WERI-Rb-1 (cell line): ENCODE measurements around the gene WWOX.

Experiments
- DNase-seq: peaks from one replicate; pipeline ENCODE4 v3.0.0-alpha.2; 2020
- H3K27ac ChIP-seq: fragments of 250-450 bp; sonication (Bioruptor Pico); 2 replicates; pipeline ENCODE4 v1.5.1; 2020; ENCODE audit warnings: mild to moderate bottlenecking, moderate library complexity
- H3K27me3 ChIP-seq: fragments of 250-450 bp; sonication (Bioruptor Pico); 2 replicates; pipeline ENCODE4 v1.5.1; 2021; ENCODE audit warnings: mild to moderate bottlenecking, low read depth, moderate library complexity; ENCODE audit not compliant: insufficient read depth, severe bottlenecking
- H3K36me3 ChIP-seq: fragments of 250-450 bp; sonication (Bioruptor Pico); 2 replicates; pipeline ENCODE4 v1.5.1; 2020; ENCODE audit warnings: mild to moderate bottlenecking, moderate library complexity
- H3K4me3 ChIP-seq: 2 replicates; pipeline ENCODE4 v1.5.1; 2011; ENCODE audit warnings: low read depth, mild to moderate bottlenecking, control low read depth, low read length
- H3K9me3 ChIP-seq: fragments of 250-450 bp; sonication (Bioruptor Pico); 2 replicates; pipeline ENCODE4 v1.5.1; 2021; ENCODE audit warnings: mild to moderate bottlenecking, moderate library complexity; ENCODE audit not compliant: severe bottlenecking
- TF ChIP-seq, protein P1 (sequence below): IDR thresholded peaks from 2 replicates; pipeline ENCODE4 v1.5.1; 2011; ENCODE audit warnings: low read depth, mild to moderate bottlenecking, control low read depth, inconsistent platforms, low read length

Gene WWOX

GRCh38 chr16:79071424-79071823 is 972.0 kb downstream of the WWOX start:
- H3K27ac ChIP-seq: no peak overlapping the region
- no peaks in the 10 kb centered on the region for H3K9me3 ChIP-seq
- TF ChIP-seq, protein P1, sequence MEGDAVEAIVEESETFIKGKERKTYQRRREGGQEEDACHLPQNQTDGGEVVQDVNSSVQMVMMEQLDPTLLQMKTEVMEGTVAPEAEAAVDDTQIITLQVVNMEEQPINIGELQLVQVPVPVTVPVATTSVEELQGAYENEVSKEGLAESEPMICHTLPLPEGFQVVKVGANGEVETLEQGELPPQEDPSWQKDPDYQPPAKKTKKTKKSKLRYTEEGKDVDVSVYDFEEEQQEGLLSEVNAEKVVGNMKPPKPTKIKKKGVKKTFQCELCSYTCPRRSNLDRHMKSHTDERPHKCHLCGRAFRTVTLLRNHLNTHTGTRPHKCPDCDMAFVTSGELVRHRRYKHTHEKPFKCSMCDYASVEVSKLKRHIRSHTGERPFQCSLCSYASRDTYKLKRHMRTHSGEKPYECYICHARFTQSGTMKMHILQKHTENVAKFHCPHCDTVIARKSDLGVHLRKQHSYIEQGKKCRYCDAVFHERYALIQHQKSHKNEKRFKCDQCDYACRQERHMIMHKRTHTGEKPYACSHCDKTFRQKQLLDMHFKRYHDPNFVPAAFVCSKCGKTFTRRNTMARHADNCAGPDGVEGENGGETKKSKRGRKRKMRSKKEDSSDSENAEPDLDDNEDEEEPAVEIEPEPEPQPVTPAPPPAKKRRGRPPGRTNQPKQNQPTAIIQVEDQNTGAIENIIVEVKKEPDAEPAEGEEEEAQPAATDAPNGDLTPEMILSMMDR: no peak
- H3K27me3 ChIP-seq: no peaks in the 10 kb centered on the region
- no peaks in the 10 kb centered on the region for H3K36me3 ChIP-seq
- no peak for DNase-seq
- H3K4me3 ChIP-seq: no peak overlapping the region

DNA sequence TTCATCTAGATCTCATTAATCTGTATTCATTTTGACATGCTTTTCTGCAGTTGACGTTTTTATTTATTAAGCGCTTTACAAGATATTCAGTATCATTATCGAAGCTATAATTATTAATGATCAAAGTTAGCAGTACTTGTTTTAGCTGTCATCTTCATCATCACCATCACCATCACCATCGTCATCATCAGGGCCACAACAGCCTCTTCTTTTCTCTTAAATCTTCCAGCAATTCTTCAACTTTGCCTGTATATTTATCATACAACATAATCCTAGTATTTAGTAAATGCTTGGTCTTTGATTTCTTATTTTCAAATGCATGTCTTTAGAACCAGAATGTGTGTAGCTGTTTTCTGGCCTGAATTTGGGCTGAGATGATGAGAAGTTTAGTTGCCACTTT is 973.1 kb downstream of the WWOX start:
- no peak for DNase-seq
- no peaks in the 10 kb centered on the region for H3K36me3 ChIP-seq

DNA sequence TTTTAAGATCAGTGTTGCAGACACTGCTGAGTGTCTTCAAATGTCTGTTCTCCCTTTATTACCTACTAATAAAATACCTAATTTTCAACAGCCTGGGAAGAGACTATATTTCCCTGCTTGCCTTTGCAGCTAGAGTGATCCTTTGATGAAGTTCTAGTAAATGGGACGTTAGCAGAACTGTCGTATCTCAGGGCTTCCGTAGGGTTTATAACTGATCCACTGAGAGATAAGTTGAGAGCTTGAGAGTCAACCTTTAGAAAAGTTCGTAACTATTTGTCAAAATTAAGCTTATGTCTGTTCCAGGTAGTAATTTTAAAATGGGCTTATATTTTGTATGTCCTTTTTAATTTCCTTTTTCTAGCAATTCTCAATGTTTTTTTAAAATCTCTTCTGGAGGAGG is 974.1 kb downstream of the WWOX start:
- H3K4me3 ChIP-seq: no peak overlapping the region
- no peaks in the 10 kb centered on the region for H3K27me3 ChIP-seq
- H3K9me3 ChIP-seq: no peaks in the 10 kb centered on the region
- no peaks in the 10 kb centered on the region for H3K36me3 ChIP-seq
- no peak for DNase-seq
- TF ChIP-seq, protein P1: no peak
- H3K27ac ChIP-seq: no peak overlapping the region

More for the DNA sequence above, 973.1 kb downstream of the WWOX start:
- Histone ChIP-seq H3K27ac (no peak overlapping the region), H3K27me3 (no peaks in the 10 kb centered on the region), H3K9me3 (no peaks in the 10 kb centered on the region), H3K4me3 (no peak overlapping the region)
- TF ChIP-seq, protein P1: no peak

GRCh38 chr16:79074541-79074940 is 975.1 kb downstream of the WWOX start:
- no peak overlapping the region for H3K27ac ChIP-seq
- no peak for DNase-seq
- no peak overlapping the region for H3K4me3 ChIP-seq
- no peaks in the 10 kb centered on the region for H3K9me3 ChIP-seq
- H3K27me3 ChIP-seq: no peaks in the 10 kb centered on the region
- TF ChIP-seq, protein P1: no peak
- H3K36me3 ChIP-seq: no peaks in the 10 kb centered on the region

- Histone ChIP-seq H3K36me3 (no peaks in the 10 kb centered on the region), H3K9me3 (no peaks in the 10 kb centered on the region), H3K27ac (no peak overlapping the region), H3K4me3 (no peak overlapping the region), H3K27me3 (no peaks in the 10 kb centered on the region)
- DNase-seq: no peak
- TF ChIP-seq, protein P1: no peak
These were observed 975.5 kb downstream of the WWOX start for GRCh38 chr16:79074951-79075350.

DNA sequence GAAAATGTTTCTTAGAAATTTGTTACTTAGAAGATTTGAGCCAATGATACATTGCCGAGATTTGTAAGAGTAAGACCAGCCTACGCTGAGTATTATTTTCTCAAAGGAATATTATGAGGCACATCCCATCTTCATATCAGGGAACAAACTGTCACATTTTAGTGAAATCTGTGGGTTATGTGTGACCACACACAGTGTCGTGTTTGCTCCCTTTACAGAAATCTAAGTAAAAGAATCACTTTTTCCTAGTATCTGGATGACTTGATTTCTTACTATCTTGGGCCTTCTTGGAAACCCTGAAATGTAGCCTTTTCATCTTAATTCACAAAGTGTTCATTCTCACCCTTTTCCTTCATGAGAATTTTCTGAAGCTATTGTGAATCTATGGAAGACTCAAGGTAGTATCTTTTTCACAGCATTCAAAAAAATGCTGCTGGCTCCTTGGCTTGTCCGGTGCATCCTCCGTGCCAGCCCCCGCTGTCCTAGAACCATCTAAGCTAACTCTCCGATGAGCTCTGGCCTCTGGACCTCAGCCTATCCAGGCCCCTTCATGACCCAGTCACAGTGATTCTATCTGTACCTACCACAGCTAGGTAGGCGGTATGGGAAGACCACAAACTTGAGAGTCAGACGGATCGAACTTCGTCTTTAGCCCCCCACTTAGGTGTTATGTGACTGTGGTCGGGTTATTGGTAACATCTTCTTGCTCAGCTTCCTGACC is 976.8 kb downstream of the WWOX start:
- Histone ChIP-seq H3K36me3 (no peaks in the 10 kb centered on the region), H3K27me3 (no peaks in the 10 kb centered on the region), H3K4me3 (no peak overlapping the region), H3K9me3 (no peaks in the 10 kb centered on the region), H3K27ac (no peak overlapping the region)
- TF ChIP-seq, protein P1: no peak
- no peak for DNase-seq
